ENCODE measurements around the gene APOBEC3B.

DNA sequence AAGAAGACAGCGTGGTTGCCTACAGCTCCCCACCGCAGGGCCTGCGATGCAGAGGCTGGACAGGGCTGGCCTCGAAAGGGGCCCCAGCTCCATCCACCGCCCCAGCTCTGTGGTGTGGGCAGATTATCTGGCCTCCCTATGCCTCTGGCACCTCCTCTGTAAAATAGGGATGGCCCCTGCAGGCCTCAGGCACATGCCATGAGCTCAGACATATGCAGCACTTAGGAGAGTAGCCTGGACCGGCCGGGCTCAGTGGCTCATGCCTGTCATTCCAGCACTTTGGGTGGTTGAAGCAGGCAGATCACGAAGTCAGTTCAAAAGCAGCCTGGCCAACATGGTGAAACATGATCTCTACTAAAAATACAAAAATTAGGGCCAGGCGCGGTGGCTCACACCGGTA lies 46.1 kb downstream of the APOBEC3B start:
- TF ChIP-seq, protein P1, sequence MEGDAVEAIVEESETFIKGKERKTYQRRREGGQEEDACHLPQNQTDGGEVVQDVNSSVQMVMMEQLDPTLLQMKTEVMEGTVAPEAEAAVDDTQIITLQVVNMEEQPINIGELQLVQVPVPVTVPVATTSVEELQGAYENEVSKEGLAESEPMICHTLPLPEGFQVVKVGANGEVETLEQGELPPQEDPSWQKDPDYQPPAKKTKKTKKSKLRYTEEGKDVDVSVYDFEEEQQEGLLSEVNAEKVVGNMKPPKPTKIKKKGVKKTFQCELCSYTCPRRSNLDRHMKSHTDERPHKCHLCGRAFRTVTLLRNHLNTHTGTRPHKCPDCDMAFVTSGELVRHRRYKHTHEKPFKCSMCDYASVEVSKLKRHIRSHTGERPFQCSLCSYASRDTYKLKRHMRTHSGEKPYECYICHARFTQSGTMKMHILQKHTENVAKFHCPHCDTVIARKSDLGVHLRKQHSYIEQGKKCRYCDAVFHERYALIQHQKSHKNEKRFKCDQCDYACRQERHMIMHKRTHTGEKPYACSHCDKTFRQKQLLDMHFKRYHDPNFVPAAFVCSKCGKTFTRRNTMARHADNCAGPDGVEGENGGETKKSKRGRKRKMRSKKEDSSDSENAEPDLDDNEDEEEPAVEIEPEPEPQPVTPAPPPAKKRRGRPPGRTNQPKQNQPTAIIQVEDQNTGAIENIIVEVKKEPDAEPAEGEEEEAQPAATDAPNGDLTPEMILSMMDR (conservative IDR thresholded peaks at IDR 0.05), result no peak
- no peak for TF ChIP-seq ZFX (IDR thresholded peaks at IDR 0.05)

Data from C4-2B (cell line).